HS-27A (cell line): ENCODE measurements around the gene EDA.
"Not testable (repeated sequence)": the region's sequence is repeated elsewhere in the genome, so short reads cannot be mapped to it uniquely, and the experiment has no call there.

ENCODE experiments used
- DNase-seq: peaks from one replicate; pipeline ENCODE4 v3.0.0-alpha.2; 2012; ENCODE audit warnings: low read depth, missing footprints

The EDA gene

DNA sequence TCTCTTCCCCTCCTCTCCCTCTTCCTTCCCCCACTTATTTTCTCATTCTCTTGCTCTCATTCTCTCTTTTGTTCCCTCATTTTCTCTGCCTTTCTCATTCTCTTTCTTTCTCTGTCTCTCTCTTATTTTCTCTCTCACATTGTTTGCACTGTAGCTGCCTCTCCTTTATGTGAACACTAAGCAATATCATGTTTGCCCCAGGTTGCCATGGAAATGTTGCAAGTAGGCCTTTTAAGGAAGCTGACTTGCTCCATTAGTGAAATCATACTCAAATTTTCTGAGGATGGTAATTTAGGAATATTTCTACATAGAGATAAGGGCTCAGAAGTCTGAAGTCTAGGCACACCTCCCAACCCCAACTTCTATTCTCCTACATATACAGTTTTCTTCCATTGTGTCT, 130.1 kb downstream of the EDA start:
- no peak for DNase-seq

DNA sequence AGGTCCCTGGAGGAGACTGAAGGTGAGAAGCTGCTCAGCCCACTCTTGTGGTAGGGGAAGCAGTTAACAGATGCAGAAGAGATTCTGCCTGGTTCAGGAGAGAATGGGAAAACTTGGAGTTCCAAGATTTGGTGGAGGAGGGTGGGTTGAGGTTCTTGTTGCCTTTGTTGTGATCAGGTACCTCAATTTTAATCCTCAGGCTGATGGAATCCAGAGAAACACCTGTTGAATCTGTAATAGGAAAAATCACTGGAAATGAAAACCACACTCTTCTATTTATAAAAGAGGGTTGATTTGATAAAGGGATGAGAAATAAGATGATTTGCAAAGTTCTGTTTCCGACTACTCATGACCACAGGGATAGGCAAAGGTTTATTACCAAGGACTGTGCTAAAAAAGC, 132.1 kb downstream of the EDA start:
- DNase-seq: no peak

DNA sequence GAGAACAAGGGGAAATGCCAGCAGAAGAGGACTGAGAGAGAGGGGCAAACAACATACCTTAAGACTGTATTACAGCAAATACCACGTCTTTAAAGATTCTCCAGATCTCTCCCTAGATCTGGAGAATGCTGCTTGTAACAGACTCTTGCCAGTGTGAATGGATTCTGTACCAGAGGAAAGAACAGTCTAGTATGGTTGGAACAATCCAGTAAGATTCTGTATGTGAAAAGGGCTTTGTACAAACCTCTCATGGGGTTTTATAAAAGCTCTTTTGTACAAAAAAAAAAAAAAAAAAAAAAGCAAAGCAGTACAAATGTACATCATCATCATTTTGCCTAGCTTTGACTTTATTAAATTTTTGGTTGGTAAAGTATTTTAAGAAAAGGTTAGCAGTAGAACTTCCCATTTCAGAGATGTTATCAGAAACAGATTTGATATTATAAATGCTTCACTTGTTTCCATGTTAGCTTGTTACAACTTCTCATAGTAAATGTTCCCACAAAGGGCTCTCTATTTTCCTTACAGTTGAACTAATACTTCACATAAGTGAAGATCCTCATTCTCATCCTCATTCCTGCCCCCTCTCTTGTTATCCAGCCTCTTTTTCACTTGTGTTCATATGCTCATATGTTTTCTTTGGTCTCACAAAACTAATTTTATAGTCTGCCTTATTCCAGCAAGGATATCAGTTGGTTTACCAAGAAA, 144.2 kb downstream of the EDA start:
- DNase-seq: no peak

DNA sequence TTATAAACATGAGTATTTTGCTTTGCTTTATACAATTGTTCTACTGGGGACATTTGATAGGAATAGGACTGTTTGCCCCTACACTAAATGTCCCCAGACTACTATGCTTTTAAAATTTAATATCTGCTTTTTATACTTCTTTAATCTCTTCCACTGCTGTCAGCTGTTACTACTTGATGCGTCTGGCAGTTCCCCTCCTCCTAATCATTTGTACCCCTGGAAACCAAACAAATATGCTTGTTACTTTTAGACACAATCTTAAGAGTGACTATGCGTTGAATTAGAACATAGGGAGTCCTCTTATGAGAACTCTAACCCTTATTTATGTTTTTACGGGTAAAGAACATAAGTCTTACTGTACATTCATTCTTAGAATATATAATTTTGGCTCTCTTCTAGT, 145.7 kb downstream of the EDA start:
- no peak for DNase-seq

DNA sequence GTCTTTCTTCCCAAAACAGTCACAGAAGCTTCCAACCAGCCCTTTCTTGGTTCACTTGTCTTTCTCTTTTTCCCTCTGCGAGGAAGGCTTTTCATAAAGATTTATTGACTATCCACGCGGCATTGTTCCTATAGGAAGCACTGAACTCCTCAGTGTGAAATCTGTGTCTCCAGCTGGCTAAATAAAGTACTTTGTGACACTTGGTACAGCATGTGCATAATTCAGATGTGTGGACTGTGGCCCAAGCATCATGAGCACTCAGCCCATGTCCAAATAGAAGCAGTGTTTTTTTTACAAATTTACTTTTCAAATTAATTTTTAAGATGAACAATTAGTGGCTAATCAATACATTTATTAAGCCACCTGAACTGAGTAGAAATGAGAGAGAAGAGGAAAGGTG, 146.4 kb downstream of the EDA start:
- no peak for DNase-seq

DNA sequence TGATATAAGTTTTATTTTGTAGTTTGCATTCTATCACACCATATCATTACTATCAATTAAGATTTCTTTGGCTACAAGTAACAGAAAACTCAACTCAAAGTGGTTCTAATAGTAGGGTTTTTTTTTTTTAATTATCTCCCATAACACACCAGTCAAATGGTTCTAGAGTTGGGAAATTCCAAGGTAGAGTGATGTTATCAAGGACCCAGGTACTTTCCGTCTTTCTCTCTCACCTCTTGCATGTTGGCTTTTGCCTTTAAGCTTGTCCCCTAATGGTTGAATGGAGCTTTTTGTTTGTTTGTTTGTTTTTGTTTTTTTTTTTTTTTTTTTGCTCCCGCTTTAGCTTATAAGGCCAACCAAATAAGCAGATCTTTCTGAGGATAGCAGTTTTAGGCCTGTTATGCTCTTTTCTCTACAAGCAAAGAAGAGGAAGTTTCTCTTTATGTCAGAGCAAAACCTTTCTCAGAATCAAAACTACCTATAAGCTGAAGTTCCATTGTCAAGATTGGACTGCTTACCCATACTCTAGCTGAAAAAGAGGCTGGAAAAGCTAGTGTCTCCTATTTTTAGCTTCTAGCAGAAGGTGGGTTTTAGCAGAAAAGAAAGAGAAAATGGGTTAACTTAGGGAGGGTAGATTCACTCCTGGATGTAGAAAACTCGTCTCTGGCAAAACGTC, 177.5 kb downstream of the EDA start:
- DNase-seq: no peak

DNA sequence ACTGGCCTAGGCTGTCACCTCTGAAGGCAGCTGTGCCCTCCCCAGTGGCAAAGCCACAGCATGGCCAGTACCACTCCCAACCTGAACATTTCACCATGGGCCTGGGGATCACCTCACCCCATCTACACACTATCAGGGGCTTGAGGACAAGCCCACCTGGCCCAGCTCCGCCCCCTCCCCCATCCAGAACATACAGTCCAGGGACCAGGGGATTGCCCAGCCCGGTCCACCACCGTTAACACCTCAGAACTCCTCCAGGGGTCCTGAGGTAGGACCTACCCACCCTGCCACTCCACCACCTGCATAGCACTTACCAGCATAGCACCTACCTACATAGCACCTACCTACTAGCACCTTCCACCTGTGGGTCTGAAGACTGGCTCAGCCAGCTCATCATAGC, 179.8 kb downstream of the EDA start:
- DNase-seq: no peak

DNA sequence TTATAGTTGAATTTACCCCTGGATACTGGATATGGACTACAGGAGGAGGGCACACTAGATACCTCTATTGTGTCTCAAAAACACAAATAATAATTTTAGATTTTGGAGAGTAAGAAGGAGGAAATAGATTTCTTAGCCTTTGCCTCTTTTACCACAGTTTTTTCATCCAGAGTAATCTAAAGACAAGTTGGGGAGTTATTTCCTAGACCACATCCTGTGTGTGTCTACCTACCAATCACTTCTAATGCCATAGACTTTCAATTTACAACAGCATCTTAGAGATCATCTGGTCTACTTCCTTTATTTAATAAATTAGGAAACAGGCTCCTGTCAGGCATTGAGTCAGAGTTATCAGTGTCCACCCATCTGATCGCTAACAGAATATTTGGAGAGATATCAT, 191.5 kb downstream of the EDA start:
- no peak for DNase-seq

DNA sequence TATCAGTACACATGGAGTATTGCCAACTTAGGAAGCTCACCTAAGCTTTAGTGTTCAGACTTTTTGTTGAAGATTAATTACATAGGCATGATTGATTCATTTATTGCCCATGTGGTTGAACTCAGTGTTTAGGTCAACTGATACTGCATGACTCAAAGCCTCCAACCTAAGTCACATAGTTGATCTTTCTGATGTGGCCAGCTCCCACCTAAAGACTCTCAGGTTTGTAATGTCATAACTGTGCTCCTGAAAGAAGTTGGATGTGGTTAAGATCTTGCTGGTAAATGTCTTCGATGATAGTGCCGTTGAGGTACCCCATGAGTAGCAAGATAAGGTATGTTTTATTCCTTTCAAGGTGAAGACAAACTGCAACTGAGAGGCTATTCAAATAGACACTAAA, 192.5 kb downstream of the EDA start:
- no peak for DNase-seq

DNA sequence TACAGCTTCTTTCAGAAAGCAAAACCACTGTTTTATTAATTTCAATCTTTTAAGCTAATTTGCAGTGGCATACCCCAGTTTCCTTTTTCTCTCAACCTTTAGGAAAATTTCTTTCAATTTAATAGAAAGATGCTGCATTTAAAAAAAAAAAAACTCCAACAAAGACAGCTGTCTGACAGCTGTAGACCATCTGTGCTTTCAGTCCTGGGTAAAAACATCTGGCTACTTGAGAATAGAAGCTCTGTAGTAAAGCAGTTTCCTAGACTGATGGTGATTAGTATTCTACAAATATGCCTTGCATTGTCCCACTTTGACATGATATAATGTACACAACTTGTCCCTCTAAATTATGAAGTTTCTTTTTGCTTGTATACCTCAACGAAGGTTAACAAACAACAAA, 197.8 kb downstream of the EDA start:
- DNase-seq: no peak

DNA sequence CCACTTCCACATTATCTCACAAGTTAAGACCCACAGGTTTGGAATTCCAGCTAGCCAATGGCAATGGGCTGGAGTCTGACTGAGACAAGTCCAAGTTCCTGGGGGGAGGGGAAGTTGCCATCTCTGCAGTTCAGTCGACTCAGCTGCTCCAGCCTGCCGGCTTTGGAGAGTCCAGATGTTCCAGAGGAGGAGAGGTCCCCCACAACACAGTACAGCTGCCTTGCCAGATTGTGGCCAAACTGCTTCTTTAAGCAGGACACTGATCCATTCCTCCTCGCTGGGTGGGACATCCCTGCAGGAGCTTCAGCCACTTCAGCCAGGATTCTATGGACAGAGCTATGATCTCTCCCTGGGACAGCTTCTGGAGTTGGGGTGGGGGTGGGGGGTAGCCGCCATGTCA, 199.2 kb downstream of the EDA start:
- no peak for DNase-seq

DNA sequence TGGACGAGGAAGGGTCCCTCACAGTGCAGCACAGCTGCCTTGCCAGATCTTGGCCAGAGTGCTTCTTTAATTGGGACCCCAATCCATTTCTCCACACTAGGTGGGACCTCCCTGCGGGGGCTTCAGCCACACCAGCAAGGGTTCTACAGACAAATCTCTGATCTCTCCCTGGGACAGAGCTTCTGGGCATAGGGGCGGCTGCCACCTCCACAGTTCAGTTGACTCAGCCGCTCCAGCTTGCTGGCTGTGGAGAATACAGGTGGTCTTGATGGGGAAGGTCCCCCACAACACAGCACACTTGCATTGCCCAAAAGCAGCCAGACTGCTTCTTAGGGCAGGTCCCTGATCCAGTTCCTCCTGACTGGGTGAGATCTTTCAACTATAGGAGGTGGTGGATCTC, 199.6 kb downstream of the EDA start:
- no peak for DNase-seq

DNA sequence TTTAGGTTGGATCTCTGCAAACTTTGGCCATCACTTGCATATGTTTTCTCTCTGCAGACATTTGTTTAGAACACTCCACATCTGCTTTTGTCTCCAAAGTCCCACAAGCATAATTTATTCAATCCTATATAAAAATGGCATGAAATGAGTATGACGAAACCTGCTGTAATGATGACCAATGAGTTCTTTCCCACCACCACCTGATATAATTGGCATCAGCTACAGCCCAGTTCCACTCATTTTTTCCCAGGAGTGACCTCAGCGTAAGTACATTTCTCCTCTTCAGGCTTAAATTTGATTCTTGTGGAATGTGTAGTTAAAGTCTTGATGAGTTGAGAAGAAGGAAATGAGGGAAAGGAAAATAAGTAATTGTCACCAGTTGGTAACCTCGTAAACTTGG, 228.7 kb downstream of the EDA start:
- DNase-seq: no peak

DNA sequence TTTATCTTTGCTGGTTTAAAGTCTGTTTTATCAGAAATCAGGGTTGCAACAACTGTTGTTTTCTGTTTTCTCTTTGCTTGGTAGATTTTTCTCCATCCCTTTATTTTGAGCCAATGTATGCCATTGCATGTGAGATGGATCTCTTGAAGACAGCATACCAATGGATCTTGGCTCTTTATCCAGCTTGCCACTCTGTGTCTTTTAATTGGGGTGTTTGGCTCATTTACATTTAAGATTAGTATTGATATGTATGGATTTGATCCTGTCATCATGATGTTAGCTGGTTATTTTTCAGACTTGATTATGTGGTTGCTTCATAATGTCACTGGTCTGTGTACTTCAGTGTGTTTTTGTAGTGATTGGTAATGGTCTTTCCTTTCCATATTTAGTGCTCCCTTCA, 244.1 kb downstream of the EDA start:
- not testable (repeated sequence) for DNase-seq

DNA sequence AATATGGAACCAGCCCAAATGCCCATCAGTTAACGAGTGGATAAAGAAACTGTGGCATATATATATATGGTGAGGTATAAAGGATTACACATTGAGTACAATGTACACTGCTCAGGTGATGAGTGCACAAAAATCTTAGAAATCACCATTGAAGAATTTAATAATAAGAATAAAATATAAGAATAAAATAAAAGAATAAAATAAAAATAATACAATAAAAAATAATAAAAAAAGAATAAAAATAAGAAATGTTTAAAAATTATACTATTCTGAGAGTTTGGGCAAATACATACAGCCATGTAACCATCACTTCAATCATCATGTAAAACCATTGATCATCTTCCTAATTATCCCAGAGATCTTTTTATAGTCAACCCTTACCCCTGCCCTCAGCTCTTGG, 260.3 kb downstream of the EDA start:
- DNase-seq: no peak

DNA sequence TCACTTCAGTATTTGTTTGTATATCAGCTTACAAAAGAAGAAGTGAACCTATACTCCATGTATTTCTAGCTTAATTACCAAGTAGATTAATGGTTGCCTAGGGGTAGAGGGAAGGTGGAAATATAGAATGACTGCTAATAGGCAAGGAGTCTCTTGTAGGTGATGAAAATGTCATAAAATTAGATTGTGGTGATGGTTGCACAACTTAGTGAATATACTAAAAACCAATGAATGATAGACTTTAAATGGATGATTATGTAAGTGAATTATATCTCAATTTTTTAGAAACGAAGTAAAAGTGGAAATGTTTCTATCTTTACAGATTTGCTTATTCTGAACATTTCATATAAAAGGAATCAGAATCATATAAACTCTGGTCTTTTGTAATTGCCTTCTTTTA, 268.3 kb downstream of the EDA start:
- DNase-seq: no peak

DNA sequence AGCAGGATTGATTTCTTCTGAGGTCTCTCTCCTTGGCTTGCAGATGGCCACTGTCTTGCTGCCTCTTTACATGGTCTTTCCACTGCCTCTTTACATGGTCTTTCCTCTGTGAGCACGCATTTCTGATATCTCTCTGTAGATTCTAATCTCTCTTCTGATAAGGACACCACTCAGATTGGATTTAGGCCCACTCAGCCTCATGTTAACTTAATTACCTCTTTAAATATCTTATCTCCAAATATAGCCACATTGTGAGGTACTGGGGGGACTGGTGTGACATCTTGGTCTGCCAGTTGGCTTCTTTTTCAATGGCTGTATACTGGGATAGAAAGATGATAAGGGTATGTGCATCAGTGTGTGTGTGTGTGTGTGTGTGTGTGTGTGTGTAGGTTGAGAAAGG, 280.1 kb downstream of the EDA start:
- no peak for DNase-seq

DNA sequence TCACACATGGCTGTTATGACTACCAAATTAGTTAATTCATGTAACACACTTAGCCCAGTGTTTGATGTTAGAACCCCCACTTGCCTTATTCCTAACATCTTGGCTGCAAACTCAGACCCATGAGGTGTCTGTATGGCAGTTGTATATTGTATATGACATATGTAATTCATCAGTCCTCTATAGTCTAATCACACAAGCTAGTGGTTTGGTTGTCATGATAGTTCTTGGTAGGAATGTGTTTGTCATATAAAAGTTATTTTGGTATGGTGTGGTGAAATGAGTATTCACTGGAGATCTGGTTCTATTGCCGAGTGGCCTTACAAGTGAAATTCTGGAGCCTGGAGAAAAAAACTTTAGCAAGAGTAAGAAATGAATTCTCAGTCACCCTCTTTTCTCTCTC, 284.6 kb downstream of the EDA start:
- no peak for DNase-seq

DNA sequence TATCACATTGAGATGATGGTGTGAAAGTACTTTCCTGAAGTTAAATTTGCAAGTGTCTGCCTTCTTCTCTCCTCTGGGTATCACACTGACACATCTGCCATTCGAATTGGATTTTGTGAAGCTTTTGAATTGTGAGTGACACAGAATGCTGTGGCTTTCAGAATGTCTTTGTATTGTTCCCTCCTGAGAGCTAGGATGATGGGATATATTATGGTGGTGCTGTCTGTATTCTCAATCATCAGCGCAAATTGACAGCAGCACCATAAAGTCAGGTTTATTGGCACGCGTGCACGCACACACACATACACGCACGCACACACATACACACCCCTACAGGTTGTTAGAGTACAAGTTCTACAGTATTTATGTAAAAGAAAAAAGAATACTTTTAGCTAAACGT, 290.5 kb downstream of the EDA start:
- no peak for DNase-seq

DNA sequence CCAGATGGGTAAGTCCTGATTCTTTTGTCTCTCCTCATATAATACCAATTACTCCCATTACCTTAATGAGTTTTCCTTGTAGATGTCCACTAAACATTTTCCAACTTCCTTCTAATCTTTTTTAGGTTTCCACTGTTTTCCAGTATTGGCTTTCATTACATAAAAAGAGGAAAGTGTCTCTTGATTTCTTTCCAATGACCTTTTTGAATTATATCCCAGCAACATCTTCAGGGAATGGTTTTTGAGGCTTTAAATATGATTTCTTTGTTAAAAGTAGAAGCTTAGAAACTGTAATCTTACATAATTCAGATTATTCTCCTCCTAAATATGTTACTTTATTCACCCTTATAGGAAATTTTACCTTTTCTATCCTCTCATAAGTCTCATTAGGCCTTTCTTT, 298.9 kb downstream of the EDA start:
- no peak for DNase-seq

DNA sequence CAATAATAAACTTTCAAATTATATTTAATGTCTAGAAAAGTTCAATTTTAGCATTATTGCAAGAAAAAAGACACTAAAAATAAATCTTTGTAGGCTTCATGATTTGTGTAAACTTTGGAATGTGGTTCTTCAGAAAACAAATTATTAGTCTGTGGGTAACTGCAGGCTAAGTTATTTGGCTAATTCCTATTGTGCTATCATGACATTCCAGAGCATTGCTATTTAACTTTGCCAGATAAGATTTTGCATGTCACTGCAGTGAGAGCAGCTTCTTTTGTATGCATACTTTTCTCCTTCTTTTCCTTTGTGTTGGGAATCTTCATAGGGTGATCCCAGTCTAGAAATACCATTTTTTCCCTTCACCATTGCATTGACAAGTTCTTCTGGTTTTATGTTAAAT, 303.8 kb downstream of the EDA start:
- DNase-seq: no peak

DNA sequence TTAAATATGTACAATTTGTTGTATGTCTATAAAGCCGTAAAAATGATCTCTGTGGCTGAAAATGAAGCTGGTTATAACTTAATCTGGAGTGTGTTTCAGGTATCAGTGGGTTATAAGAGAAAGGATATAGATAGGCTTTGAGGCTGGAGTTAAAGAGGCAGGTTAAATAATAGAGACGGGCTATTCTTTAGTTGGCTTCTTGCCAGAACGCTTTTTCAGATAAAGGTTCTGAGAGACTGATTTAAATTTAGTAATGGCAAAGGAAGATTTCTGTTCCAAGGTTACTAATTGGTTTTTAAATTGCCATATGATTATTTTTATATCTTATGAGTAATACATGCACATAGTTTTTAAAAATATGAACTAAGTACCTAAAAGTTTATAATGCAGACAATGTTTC, 316.4 kb downstream of the EDA start:
- DNase-seq: no peak

DNA sequence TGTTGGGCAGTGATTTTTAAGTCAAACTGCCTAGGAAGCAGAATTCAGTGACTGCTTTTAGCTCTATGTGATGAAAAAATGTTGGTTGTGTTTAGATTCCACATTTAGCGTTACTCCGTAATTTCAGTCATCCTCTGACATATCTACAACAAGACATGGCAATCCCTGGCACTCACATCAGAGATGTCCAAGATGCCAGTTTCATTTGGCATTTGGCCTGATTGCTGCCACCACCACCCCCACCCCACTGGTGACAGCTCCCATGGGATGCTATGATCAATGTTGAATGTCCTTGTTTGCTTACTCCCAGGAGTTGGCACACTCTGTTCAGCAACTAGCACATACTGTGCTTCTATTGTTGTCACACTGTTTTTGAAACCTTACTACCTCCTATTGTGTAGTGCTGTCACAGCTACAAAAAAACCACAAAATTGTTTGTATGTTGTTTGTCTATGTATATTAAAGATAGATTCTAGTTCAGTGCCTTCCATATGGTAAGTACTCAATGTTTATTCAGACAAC, 332.4 kb downstream of the EDA start:
- DNase-seq: no peak

DNA sequence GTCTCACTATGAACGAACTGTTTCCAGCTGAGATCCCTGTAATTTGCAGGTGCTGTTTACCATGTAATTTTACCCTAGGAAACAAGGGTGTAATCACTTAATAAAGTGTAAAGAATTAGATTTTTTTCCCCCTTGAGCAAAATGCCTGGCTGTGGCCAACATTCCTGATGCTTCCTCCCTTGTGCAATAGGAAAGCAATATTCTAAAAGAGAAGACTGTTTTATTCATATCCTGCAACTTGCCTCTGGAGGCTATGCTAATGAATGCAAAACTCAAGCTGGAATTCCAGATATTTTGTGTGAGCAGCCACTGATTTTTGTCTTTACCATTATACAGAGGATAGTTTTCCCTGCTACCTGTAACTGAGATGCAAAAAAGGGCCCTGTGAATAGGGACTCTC, 335.8 kb downstream of the EDA start:
- no peak for DNase-seq
